Amygdala (tissue), 56 donors: ENCODE results near the gene TUBB3.
"Not testable (repeated sequence)": the region's sequence is repeated elsewhere in the genome, so short reads cannot be mapped to it uniquely, and the experiment has no call there.

Experiments used
- DNase-seq, 56 donors: peaks; one replicate each; lab custom pipeline; 2025; lab: John Stamatoyannopoulos, UW

TUBB3 gene

DNA sequence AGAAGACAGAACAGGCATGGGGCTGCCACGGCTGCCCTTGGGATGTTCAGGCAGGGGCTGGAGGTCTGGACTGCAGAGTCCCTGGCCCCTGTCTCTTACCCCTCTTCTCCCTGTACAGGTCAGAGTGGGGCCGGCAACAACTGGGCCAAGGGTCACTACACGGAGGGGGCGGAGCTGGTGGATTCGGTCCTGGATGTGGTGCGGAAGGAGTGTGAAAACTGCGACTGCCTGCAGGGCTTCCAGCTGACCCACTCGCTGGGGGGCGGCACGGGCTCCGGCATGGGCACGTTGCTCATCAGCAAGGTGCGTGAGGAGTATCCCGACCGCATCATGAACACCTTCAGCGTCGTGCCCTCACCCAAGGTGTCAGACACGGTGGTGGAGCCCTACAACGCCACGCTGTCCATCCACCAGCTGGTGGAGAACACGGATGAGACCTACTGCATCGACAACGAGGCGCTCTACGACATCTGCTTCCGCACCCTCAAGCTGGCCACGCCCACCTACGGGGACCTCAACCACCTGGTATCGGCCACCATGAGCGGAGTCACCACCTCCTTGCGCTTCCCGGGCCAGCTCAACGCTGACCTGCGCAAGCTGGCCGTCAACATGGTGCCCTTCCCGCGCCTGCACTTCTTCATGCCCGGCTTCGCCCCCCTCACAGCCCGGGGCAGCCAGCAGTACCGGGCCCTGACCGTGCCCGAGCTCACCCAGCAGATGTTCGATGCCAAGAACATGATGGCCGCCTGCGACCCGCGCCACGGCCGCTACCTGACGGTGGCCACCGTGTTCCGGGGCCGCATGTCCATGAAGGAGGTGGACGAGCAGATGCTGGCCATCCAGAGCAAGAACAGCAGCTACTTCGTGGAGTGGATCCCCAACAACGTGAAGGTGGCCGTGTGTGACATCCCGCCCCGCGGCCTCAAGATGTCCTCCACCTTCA lies 11.7 kb downstream of the TUBB3 start:
- DNase-seq = no peak

DNA sequence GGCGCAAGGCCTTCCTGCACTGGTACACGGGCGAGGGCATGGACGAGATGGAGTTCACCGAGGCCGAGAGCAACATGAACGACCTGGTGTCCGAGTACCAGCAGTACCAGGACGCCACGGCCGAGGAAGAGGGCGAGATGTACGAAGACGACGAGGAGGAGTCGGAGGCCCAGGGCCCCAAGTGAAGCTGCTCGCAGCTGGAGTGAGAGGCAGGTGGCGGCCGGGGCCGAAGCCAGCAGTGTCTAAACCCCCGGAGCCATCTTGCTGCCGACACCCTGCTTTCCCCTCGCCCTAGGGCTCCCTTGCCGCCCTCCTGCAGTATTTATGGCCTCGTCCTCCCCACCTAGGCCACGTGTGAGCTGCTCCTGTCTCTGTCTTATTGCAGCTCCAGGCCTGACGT lies 12.5 kb downstream of the TUBB3 start:
- not testable (repeated sequence) for DNase-seq

DNA sequence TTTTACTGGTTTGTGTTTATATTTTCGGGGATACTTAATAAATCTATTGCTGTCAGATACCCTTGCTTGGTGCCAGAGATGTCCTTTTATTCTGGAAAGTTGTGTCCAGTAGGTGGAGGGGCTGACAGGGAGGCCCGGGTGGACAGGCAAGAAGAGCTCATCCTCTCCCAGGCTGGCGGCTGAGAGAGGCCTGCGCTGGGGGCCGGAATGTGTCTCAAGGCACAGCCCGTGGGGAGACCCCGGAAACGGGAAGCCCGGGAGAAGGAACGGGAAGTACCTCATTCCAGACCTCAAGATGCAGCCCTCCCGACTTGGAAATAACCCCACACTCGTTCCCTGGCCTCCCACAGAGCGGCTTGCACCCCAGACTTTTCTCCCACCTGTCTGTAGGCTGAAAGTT lies 12.9 kb downstream of the TUBB3 start:
- no peak for DNase-seq

DNA sequence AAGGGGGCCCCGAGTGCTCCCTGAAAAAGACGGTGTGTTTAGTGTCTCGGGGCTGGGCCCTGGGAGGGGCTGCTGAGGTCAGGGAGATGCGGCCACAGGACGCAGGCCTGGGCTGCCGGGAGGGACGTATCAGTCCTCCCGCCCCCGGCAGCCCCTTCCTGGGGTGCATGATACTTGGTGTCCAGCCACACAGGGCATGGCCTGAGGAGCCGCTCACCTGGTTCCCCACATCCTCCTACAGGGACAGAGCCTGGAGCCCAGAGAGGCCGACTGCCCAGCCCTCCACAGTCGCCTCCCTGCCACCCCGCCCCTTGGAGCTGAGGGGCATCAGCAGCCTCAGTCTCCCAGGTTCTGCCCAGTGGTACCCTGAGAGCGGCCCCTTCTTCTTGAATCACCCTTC lies 13.4 kb downstream of the TUBB3 start:
- DNase-seq = no peak

DNA sequence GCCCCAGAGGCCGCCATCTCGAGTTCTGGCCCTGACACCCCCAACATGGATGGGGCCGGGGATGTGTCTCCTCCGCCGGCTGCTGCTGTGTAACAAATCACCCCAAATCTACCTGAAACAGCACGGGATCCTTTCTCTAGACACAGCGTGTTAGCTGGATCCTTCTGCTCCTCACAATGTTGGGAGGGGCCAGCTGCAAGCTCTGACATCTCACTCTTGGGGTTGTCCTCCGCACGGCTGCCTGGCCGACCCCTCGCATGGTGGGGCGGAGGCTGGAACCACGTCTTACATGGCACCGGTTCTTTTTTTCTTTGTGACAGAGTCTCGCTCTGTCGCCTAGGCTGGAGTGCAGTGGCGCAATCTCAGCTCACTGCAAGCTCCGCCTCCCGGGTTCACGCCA lies 13.8 kb downstream of the TUBB3 start:
- DNase-seq = no peak

DNA sequence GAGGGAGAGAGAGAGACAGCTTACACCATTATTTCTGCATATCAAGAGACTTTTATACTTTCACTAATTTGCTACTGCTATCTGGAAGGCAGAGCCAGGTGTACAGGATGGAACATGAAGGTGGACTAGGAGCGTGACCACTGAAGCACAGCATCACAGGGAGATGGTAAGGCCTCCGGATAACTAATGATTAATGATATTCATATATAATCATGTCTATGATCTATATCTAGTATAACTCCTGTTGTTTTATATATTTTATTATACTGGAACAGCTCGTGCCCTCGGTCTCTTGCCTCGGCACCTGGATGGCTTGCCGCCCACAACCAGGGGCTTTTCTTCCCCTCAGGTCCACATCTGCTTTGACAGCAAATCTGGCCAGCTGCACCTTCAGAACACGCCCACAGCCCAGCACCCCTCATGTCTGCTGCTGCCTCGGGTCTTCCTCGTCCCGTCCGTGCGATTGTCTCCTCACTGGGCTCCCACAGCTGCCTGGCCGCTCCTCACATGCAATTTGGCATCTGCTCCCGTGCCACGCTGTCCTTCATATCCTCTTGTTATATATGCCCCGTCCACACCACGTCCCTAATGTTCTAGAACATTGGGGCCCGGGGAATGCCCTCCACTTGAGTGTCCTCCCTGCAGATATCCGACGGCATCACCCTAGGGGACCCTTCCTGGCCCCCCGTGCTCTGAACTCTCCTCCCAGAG lies 15.2 kb downstream of the TUBB3 start:
- DNase-seq = no peak

DNA sequence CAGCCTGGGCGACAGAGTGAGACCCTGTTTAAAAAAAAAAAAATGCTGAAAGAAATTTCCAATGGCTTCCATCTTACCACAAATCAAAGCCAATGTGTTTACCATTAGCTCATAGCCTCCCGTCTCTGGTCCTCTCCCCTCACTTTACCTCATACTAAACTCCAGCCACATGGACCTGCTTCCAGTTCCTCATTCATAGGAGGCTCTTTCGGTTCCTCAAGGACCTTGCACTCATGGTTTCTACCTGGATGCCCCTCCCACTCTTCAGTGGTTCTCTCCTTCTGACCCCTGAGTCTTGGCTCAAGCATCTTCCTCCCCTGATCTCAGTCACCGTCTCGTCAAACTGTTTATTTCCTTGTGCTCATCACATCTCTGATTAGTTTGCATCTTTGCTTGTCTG lies 21.6 kb downstream of the TUBB3 start:
- DNase-seq = no peak

DNA sequence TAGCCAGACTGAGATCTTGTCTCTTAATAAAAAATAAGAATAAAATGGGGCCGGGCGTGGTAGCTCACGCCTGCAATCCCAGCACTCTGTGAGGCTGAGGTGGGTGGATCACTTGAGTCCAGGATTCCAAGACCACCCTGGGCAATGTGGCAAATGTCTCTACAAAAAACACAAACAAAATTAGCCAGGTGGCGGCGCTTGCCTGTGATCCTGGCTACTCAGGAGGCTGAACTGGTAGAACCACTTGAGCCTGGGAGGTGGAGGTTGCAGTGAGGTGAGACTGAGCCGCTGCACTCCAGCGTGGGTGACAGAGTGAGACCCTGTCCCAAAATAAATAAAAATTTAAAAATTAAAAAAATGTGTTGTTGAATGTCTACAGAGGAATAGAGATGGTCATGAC lies 22.5 kb downstream of the TUBB3 start:
- no peak for DNase-seq

DNA sequence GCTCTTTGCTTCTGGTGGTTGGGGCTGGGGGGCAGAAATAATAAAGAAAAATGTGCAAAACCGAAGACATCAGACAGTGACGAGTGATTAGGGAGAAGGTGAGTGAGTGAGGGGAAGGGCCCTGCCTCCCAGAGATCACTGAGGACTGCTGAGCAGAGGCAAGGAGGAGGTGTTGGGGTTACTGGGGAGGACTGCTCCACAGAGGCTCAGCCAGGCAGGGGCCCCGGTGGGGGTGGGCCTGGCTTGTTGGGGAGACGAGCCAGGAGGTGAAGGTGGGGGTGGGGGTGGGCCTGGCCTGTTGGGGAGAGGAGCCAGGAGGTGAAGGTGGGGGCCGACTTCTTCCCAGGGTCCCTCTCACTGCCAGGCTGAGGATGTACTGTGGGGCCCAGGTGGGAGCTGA lies 23.4 kb downstream of the TUBB3 start:
- DNase-seq = no peak

DNA sequence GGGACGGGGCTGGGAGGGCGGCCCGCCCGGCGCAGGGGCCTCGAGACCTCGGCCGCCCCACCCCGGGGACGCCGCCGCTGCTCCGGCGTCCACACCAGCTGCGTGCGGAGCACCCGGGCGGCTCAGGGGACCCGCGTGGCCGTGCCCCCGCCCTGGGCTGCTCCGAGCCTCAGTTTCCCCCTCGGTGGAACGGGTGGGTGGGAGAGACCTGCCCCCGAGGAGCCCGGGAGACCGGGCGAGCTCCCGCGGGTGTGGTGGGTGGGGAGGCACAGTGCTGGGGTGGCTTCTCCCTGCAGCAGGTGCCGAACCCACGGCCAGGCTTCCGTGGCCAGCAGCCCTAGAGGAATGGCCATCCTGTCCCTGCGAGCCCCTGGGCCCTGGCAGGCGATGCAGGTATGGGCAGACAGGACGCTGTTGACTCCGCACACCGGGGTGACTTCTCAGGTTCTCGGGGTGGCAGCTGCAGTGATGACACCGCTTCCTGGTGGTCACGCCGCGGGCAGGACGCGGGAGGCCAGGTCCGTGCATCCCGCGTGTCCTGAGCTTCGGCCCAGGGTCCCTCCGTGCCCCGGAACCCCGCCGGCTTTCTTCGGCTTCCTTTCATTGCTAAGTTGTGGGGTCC lies 26.1 kb downstream of the TUBB3 start:
- DNase-seq = peak in 2 of 56 donors; percentile 10

DNA sequence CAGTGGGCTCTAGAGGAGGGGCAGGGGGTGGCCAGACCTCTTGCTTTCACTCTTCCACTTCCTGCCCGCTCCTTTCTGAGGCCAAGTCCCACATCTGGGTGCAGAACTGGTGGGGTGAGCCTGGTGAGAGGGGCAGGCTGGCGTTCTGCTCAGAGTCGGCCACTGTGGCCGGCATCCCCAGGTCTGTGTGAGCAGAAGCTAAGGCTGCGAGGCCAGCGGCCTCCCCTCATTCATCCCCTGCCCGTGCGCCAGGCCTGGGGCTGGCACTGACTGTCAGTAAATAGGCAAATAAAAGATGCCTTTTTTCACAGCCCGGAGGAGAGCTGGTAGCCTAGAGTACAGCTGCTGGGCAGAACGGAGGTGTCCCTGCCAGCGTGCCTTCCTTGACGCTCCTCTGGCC lies 26.6 kb downstream of the TUBB3 start:
- DNase-seq = peak in 7 of 56 donors; percentile 6 to 28 (median 14)

DNA sequence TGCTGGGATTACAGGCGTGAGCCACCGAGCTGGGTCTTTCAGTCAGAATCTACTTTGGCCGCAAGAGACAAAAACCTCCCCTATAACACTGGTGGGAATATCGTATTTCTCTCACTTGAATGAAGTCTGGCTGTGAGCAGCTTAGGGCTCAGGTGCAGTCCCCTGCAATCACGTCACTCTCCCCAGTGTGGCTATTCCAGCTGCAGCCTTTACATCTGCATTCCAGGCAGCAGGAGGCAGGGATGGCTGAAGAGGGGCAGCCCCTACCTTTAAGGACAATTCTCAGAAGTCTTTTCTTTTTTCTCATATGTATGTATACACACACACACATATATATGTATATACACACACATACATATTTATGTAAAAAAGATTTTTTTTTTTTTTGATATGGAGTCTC lies 28.4 kb downstream of the TUBB3 start:
- DNase-seq = no peak

DNA sequence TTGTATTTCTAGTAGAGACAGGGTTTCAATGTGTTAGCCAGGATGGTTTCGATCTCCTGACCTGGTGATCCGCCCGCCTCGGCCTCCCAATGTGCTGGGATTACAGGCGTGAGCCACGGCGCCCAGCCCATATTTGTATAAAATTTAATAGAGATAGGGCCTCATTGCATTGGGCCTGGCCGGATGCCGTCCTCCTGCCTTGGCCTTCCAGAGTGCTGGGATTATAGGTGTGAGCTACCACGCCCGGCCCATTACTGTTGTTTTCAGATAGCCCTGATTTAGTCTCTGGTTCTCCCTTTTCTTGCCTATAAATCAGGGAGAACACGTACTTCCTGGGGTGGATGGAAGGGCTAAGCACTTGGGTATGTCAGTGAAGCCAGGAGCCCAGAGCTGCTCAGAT lies 28.9 kb downstream of the TUBB3 start:
- no peak for DNase-seq

DNA sequence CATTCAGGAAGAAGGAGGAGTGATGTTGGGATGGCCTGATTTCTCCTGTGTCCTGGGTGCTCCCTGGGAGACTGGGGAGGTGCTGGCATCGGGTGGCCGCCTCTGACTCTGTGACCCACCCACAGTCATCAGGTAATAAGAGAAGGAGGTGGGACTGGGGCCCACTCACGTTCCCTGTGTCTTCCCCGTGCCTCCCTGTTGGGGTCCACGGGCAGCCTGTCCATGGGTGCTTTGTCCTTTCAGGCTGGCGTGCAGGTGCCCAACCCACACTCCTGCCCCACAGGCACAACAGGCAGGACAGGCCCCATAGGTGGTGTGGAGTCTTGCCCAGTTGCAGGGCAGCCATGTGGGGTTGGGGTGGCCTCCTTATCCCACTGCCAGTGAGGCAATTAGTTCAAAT lies 29.4 kb downstream of the TUBB3 start:
- DNase-seq = no peak

DNA sequence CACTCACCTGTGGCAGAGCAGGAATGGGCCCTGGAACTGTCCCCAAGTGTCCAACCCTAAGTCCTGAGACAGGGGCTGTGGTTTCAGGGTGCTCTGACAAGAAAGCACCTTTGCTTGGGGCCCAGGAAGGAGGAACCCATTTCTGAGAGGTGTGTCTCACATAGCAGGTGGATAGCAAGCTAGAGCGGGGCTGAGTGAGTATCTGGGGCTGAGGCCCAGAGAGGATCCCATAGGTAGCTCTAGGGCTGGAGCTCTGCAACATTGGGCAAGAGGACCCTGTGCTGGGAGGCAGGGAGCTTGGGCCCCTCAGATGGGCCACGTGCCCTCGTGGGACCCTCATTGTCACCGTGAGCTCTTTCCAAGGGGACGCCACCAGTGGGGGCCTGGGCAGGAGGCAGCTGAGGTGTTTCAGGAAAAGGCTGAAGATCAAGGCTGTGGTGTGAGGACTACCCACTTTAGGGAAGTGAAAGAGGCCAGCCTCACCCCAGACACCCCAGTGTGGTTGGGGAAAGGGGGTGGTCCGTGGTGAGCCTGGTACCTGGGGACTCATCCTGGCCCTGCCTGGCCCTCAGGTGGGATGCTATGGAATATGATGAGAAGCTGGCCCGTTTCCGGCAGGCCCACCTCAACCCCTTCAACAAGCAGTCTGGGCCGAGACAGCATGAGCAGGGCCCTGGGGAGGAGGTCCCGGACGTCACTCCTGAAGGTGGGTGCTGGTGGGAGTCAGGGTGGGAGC lies 30.7 kb downstream of the TUBB3 start:
- DNase-seq = no peak

DNA sequence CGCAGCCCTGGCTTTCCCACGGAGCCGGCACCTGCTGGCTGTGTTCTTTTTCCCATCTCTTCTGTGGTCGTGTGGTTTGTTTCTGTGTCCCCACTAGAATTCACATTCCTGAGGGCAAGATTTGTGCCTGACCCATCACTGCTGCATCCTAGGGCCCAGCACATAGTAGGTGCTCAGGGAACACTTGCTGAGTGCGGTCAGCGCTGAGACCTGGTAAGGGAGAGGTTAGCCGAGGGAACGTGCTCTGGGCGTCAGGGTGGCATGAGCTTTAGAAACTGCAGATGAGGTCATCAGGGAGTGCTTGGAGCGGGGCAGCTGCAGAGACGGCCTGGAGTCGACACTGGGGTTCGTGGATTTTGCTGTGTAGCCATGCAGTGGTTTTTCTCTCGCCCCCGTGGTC lies 31.3 kb downstream of the TUBB3 start:
- DNase-seq = no peak

DNA sequence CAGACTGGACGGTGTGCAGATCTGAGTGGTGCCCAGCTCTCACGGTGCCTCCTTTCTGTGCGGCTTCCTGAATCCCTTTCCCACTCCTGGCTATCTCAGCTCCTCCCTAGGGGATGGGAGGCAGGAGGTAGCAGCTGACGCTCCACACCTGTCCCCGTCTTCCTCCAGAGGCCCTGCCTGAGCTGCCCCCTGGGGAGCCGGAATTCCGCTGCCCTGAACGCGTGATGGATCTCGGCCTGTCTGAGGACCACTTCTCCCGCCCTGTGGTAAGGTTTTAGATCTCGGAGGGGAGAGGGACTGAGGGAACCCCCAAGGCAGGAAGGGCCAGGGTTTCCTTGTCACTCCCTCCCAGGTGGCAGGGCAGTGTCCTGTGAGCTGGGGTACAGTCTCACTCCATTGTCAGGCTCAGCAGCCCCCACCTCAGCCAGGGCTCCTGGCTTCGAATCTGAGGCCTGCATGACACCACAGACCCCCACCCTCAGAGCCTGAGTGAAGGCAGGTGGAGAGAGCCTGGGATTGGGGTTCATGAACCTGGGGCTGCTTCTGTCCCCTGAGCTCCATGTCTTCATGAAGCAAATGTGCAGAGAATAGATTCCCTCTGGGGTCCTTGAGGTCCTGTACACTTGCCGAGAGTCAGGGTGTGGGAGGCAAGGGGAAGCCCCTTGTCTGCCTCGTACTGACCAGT lies 32.0 kb downstream of the TUBB3 start:
- DNase-seq = no peak

DNA sequence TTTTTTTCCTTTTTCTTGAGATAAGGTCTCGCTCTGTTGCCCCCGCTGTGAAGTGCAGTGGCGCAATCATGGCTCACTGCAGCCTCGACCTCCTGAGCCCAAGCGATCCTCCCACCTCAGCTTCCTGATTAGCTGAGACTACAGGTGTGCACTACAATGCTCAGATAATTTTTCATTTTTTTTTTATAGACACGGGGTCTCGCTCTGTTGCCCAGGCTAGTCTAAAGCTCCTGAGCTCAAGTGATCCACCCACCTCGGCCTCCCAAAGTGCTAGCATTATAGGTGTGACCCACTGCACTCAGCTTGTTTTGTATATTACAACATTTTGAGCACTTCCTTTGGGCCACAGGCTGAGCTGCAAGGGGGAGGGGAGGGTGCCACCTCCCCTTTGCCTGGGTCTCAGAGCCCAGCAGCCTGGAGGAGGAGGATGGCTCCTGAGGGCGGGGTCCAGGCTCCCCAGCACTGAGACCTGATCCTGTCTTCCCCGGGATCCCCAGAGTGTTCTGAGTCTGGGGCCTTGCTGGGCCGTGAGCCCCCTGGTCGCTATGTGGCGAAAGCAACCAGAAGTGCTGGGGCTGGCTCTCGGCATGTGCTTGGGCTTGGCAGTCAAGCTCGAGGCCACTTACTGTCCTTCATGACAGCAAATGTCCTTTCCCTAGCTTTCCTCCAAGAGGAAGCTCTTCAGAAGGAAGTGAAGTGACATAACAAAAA lies 33.5 kb downstream of the TUBB3 start:
- no peak for DNase-seq

DNA sequence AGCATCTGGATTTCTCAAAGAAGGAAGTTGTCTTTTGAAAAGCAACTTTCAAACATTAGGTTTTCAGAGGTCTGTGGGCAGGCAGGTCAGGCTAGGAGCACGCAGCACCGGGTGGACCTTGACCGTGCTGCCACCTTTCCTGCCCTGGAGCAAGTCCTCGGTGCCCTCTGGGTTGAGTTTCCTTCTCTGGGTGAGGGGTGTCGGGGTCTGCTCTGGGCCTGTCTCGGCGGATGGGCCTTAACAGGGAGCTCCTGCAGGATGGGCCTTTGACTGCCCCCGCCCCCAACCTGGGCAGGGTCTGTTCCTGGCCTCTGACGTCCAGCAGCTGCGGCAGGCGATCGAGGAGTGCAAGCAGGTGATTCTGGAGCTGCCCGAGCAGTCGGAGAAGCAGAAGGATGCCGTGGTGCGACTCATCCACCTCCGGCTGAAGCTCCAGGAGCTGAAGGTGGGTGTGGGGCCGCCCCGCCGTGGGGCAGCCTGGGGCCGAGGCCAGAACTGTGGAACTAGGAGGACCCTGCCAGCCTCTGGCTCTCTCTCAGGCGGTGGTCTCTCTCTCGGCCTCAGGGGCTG lies 34.2 kb downstream of the TUBB3 start:
- DNase-seq = no peak
